ENCODE measurements around the gene CIB4. TPM values are rescaled to one million over a fixed set of nuclear protein-coding genes. Genes with fewer than 3 reads are reported as not detected.
"Not testable (repeated sequence)": the region's sequence is repeated elsewhere in the genome, so short reads cannot be mapped to it uniquely, and the experiment has no call there.

Gene CIB4
- total RNA-seq, 5 donors from 2014 or later (not counting 1 experiment from before 2014, with no cell fraction given), result not detected

GRCh38 chr2:26668856-26669750, 27.9 kb upstream of the CIB4 start:
- no peaks in the 10 kb centered on the region for H3K4me1 Mint-ChIP-seq
- peaks cover 6 to 42% of the 10 kb centered on the region in 2 experiments for H3K27me3 ChIP-seq (replicated peaks in 1 of 2; ENCODE audit: control insufficient read depth in 2 of 2, extremely low read depth in 1 of 2, insufficient read depth in 2 of 2, low read length in 1 of 2)
- no peaks in the 10 kb centered on the region for H3K9me3 ChIP-seq
- H3K27me3 Mint-ChIP-seq, result peaks cover 38 to 66% of the 10 kb centered on the region in 2 donors
- no peak overlapping the region for H3K4me3 ChIP-seq (ENCODE audit: control insufficient read depth in 1 of 2, extremely low read depth in 1 of 2, low read length in 1 of 2)
- H3K36me3 Mint-ChIP-seq, result no peaks in the 10 kb centered on the region
- WGBS (ENCODE audit: insufficient coverage), result 47% methylated on average over 7 of the region's 8 CpGs
- H3K4me3 Mint-ChIP-seq, result no peak overlapping the region
- POLR2A ChIA-PET, result no interaction called here
- CTCF ChIA-PET, result no interaction called here
- DNase-seq, result no peak
- H3K9me3 Mint-ChIP-seq, result no peaks in the 10 kb centered on the region
- no peaks in the 10 kb centered on the region for H3K36me3 ChIP-seq (ENCODE audit: control insufficient read depth in 2 of 2, extremely low read depth in 1 of 2, insufficient read depth in 1 of 2, low read length in 1 of 2)
- no peaks in the 10 kb centered on the region for H3K4me1 ChIP-seq (ENCODE audit: control insufficient read depth in 1 of 2, extremely low read depth in 1 of 2, insufficient read depth in 2 of 2, low read length in 2 of 2)
- no peak overlapping the region for H3K27ac ChIP-seq (ENCODE audit: low read length)
- ATAC-seq (replicated peaks in 1 of 4), result no peak
- H3K27ac Mint-ChIP-seq, result no peak overlapping the region

- no peaks in the 10 kb centered on the region for H3K9me3 Mint-ChIP-seq
- H3K9me3 ChIP-seq, result no peaks in the 10 kb centered on the region
- peaks cover 6 to 35% of the 10 kb centered on the region in 2 experiments for H3K27me3 ChIP-seq (replicated peaks in 1 of 2; ENCODE audit: control insufficient read depth in 2 of 2, extremely low read depth in 1 of 2, insufficient read depth in 2 of 2, low read length in 1 of 2)
- H3K4me1 Mint-ChIP-seq, result no peaks in the 10 kb centered on the region
- H3K27ac Mint-ChIP-seq, result no peak overlapping the region
- H3K4me3 ChIP-seq (ENCODE audit: control insufficient read depth in 1 of 2, extremely low read depth in 1 of 2, low read length in 1 of 2), result no peak overlapping the region
- H3K27me3 Mint-ChIP-seq, result peaks cover 32 to 64% of the 10 kb centered on the region in 2 donors
- ATAC-seq (replicated peaks in 1 of 4) (no peak), DNase-seq (no peak)
- ChIA-PET POLR2A (no interaction called here), CTCF (no interaction called here)
- WGBS (ENCODE audit: insufficient coverage), result 94% methylated on average over 2 of the region's 4 CpGs
- H3K36me3 Mint-ChIP-seq, result no peaks in the 10 kb centered on the region
- H3K4me1 ChIP-seq (ENCODE audit: control insufficient read depth in 1 of 2, extremely low read depth in 1 of 2, insufficient read depth in 2 of 2, low read length in 2 of 2), result no peaks in the 10 kb centered on the region
- no peaks in the 10 kb centered on the region for H3K36me3 ChIP-seq (ENCODE audit: control insufficient read depth in 2 of 2, extremely low read depth in 1 of 2, insufficient read depth in 1 of 2, low read length in 1 of 2)
- no peak overlapping the region for H3K4me3 Mint-ChIP-seq
- H3K27ac ChIP-seq (ENCODE audit: low read length), result no peak overlapping the region
Measured at GRCh38 chr2:26668041-26668440, 26.9 kb upstream of the CIB4 start.

GRCh38 chr2:26666671-26667070, 25.5 kb upstream of the CIB4 start:
- Histone ChIP-seq H3K9me3 (no peaks in the 10 kb centered on the region), H3K4me3 (ENCODE audit: control insufficient read depth in 1 of 2, extremely low read depth in 1 of 2, low read length in 1 of 2) (no peak overlapping the region), H3K27me3 (replicated peaks in 1 of 2; ENCODE audit: control insufficient read depth in 2 of 2, extremely low read depth in 1 of 2, insufficient read depth in 2 of 2, low read length in 1 of 2) (peaks cover 6 to 26% of the 10 kb centered on the region in 2 experiments), H3K36me3 (ENCODE audit: control insufficient read depth in 2 of 2, extremely low read depth in 1 of 2, insufficient read depth in 1 of 2, low read length in 1 of 2) (no peaks in the 10 kb centered on the region), H3K27ac (ENCODE audit: low read length) (no peak overlapping the region), H3K4me1 (ENCODE audit: control insufficient read depth in 1 of 2, extremely low read depth in 1 of 2, insufficient read depth in 2 of 2, low read length in 2 of 2) (no peaks in the 10 kb centered on the region)
- H3K36me3 Mint-ChIP-seq, result no peaks in the 10 kb centered on the region
- ATAC-seq (replicated peaks in 1 of 4) (no peak), DNase-seq (no peak)
- POLR2A ChIA-PET, result no interaction called here
- no peaks in the 10 kb centered on the region for H3K4me1 Mint-ChIP-seq
- H3K27ac Mint-ChIP-seq, result no peak overlapping the region
- no peaks in the 10 kb centered on the region for H3K9me3 Mint-ChIP-seq
- H3K27me3 Mint-ChIP-seq, result peaks cover 25 to 55% of the 10 kb centered on the region in 2 donors
- no peak overlapping the region for H3K4me3 Mint-ChIP-seq
- whole genome bisulfite sequencing (ENCODE audit: insufficient coverage), result 100% methylated on average over 1 of the region's 2 CpGs
- CTCF ChIA-PET, result interaction anchor here in 1 of 2 donors (0.6 kb wide), 1 partner anchor 128 kb away, joined by 4 read pairs; no protein-coding TSS in a partner anchor

- DNase-seq; H3K4me3 ChIP-seq (ENCODE audit: control insufficient read depth in 1 of 2, extremely low read depth in 1 of 2, low read length in 1 of 2); H3K4me3 Mint-ChIP-seq; H3K27ac ChIP-seq (ENCODE audit: low read length); H3K9me3 ChIP-seq; H3K4me1 Mint-ChIP-seq; CTCF ChIA-PET; H3K36me3 ChIP-seq (ENCODE audit: control insufficient read depth in 2 of 2, extremely low read depth in 1 of 2, insufficient read depth in 1 of 2, low read length in 1 of 2); H3K27ac Mint-ChIP-seq; POLR2A ChIA-PET; H3K36me3 Mint-ChIP-seq; ATAC-seq (replicated peaks in 1 of 4); H3K4me1 ChIP-seq (ENCODE audit: control insufficient read depth in 1 of 2, extremely low read depth in 1 of 2, insufficient read depth in 2 of 2, low read length in 2 of 2): not testable (repeated sequence)
- no CpG with 5 or more reads among the region's 21 CpGs for WGBS (ENCODE audit: insufficient coverage)
- Mint-ChIP-seq H3K27me3 (peaks cover 22 to 44% of the 10 kb centered on the region in 2 donors), H3K9me3 (peaks cover 0 to 11% (median 3%) of the 10 kb centered on the region in 3 donors)
- H3K27me3 ChIP-seq (replicated peaks in 1 of 2; ENCODE audit: control insufficient read depth in 2 of 2, extremely low read depth in 1 of 2, insufficient read depth in 2 of 2, low read length in 1 of 2), result peaks cover 6 to 18% of the 10 kb centered on the region in 2 experiments
Measured at GRCh38 chr2:26665296-26665695, 24.1 kb upstream of the CIB4 start.

- Histone ChIP-seq H3K36me3 (ENCODE audit: control insufficient read depth in 2 of 2, extremely low read depth in 1 of 2, insufficient read depth in 1 of 2, low read length in 1 of 2) (no peaks in the 10 kb centered on the region), H3K27me3 (replicated peaks in 1 of 2; ENCODE audit: control insufficient read depth in 2 of 2, extremely low read depth in 1 of 2, insufficient read depth in 2 of 2, low read length in 1 of 2) (peaks cover 0 to 16% of the 10 kb centered on the region in 2 experiments), H3K9me3 (peaks cover 3% of the 10 kb centered on the region), H3K4me3 (ENCODE audit: control insufficient read depth in 1 of 2, extremely low read depth in 1 of 2, low read length in 1 of 2) (no peak overlapping the region), H3K4me1 (ENCODE audit: control insufficient read depth in 1 of 2, extremely low read depth in 1 of 2, insufficient read depth in 2 of 2, low read length in 2 of 2) (no peaks in the 10 kb centered on the region), H3K27ac (ENCODE audit: low read length) (no peak overlapping the region)
- Mint-ChIP-seq H3K9me3 (peaks cover 0 to 25% (median 9%) of the 10 kb centered on the region in 3 donors), H3K27me3 (peaks cover 6 to 14% of the 10 kb centered on the region in 2 donors), H3K4me1 (no peaks in the 10 kb centered on the region), H3K36me3 (no peaks in the 10 kb centered on the region), H3K4me3 (no peak overlapping the region), H3K27ac (no peak overlapping the region)
- POLR2A ChIA-PET, result no interaction called here
- no peak for ATAC-seq (replicated peaks in 1 of 4)
- CTCF ChIA-PET, result no interaction called here
- no peak for DNase-seq
- no CpG with 5 or more reads among the region's 1 CpG for WGBS (ENCODE audit: insufficient coverage)
Measured at GRCh38 chr2:26660363-26660962, 19.3 kb upstream of the CIB4 start.

GRCh38 chr2:26658691-26659346, 17.7 kb upstream of the CIB4 start:
- no peaks in the 10 kb centered on the region for H3K4me1 ChIP-seq (ENCODE audit: control insufficient read depth in 1 of 2, extremely low read depth in 1 of 2, insufficient read depth in 2 of 2, low read length in 2 of 2)
- no peaks in the 10 kb centered on the region for H3K36me3 Mint-ChIP-seq
- H3K27me3 ChIP-seq (replicated peaks in 1 of 2; ENCODE audit: control insufficient read depth in 2 of 2, extremely low read depth in 1 of 2, insufficient read depth in 2 of 2, low read length in 1 of 2), result peaks cover 0 to 17% of the 10 kb centered on the region in 2 experiments
- no peak overlapping the region for H3K27ac Mint-ChIP-seq
- H3K36me3 ChIP-seq (ENCODE audit: control insufficient read depth in 2 of 2, extremely low read depth in 1 of 2, insufficient read depth in 1 of 2, low read length in 1 of 2), result no peaks in the 10 kb centered on the region
- peaks cover 6 to 9% of the 10 kb centered on the region in 2 donors for H3K27me3 Mint-ChIP-seq
- 72% methylated on average over 4 of the region's 6 CpGs for WGBS (ENCODE audit: insufficient coverage)
- no peak overlapping the region for H3K4me3 Mint-ChIP-seq
- H3K4me3 ChIP-seq (ENCODE audit: control insufficient read depth in 1 of 2, extremely low read depth in 1 of 2, low read length in 1 of 2), result no peak overlapping the region
- DNase-seq (no peak), ATAC-seq (replicated peaks in 1 of 4) (no peak)
- peaks cover 3% of the 10 kb centered on the region for H3K9me3 ChIP-seq
- no peaks in the 10 kb centered on the region for H3K4me1 Mint-ChIP-seq
- CTCF ChIA-PET, result no interaction called here
- no peak overlapping the region for H3K27ac ChIP-seq (ENCODE audit: low read length)
- peaks cover 0 to 25% (median 9%) of the 10 kb centered on the region in 3 donors for H3K9me3 Mint-ChIP-seq
- POLR2A ChIA-PET, result no interaction called here

Measured in T-cell (primary cell).